GM18858 (cell line): ENCODE data around the gene ZNF562.

Experiments used
- ATAC-seq: cut with Tn5 transposase; IDR thresholded peaks from one replicate; pipeline ENCODE4 v1.9.1; 2021; ENCODE audit not compliant: unreplicated experiment

ZNF562 gene

GRCh38 chr19:9645472-9645871, 29.4 kb downstream of the ZNF562 start:
- ATAC-seq = no peak

- no peak for ATAC-seq
These were observed 30.4 kb downstream of the ZNF562 start for GRCh38 chr19:9644472-9644871.

DNA sequence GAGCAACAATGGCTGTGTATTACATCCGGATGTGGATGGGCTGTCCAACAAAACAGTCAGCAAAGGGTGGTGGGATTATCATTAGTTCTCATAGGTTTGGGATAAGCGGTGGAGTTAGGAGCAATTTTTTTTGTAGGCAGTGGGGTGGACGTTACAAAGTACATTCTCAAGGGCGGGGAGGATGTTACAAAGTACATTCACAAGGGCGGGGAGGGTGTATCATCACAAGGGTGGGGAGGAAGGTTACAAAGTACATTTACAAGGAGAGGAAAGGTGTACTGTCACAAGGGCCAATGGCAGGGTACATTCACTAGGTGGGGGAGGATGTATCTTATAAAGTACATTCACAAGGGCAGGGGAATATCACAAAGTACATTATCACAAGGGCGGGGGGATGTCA, 33.1 kb downstream of the ZNF562 start:
- no peak for ATAC-seq

GRCh38 chr19:9640956-9641355, 33.9 kb downstream of the ZNF562 start:
- no peak for ATAC-seq

GRCh38 chr19:9636018-9636417, 38.9 kb downstream of the ZNF562 start:
- ATAC-seq = no peak

DNA sequence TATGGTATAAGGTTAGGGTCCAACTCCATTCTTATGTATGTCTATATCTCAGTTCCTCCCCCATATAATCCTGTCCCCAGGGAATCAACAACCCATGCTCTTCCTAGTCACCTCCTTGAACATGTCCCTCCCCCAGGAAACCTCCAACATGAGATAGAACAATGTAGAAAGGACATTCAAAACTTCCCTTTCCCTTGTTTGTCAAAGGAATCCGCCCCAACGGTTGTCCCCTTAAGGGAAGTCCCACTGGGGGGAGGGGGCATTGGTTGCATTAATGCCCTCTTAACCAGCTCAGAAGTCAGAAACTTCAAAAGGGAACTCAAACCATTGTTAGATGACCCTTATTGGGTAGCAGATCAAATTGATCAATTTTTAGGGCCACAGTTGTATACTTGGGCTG, 47.0 kb downstream of the ZNF562 start:
- ATAC-seq = no peak

DNA sequence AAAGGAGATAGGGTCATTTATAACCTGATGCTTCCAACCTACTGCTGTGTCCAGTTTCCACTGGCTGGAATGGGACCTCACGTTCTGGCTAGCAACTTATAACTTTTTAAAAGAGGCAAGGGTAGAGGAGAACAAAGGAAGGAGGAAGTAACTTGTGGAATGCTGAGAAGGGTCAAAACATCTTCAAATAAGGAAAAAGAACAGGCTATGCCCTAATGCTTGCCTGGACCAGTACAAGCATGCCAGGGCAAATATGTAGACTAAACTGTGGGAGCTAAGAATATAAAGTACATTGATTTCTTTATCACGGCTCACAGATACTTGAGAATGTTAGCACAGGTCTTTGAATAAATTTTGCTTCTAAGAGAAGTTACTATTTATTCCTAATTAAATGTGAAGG, 52.4 kb downstream of the ZNF562 start:
- ATAC-seq = no peak

- ATAC-seq = no peak
These were observed 53.5 kb downstream of the ZNF562 start, which contains the start of gene ZNF561 for GRCh38 chr19:9621156-9622037. Gene ZNF561 (minus strand): TSS chr19:9621232. CDS start chr19:9619456, 1,776 bp downstream.

- ATAC-seq = no peak
These were observed 54.1 kb downstream of the ZNF562 start for GRCh38 chr19:9620842-9621155.

DNA sequence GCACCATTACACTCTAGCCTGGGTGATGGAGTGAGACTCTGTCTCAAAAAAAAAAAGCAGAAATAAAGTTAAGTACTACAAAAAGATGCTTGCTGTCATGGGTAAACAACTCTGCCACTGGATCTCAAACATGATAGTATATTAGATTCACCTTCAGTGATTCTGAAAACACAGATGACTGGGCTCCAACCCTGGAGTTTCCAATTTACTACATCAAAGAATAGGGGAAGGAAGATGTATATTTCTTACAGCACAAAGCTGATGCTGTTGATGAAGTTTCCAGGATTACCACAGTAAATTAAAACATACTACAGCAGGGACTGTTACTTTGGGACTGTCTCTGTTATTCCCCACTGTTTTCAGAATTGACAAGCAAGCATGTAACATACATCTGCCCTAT, 59.1 kb downstream of the ZNF562 start:
- ATAC-seq = no peak

DNA sequence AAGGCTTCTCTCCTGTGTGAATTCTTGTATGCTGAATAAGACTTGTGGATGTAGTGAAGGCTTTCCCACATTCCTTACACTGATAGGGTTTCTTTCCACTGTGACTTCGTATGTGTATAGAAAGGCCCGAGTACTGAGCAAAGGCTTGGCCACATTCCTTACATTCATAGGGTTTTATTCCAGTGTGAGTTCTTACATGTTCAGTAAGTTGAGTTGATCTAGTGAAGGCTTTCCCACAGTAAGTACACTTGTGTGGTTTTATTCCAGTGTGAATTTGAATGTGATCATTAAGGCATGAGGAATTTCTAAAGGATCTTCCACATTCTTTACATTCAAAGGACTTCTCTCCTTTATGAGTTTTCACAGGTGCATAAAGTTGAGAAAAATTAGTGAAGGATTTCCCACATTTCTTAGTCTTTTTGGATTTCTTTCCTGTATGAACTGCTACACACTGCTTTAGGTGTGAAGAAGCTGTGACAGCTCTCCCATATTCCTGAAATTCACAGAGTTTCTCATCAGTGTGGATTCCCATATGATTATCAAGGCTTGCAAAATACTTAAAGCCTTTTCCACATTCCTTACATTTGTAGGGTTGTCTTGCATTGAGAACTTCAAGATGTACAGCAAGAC, 64.3 kb downstream of the ZNF562 start:
- no peak for ATAC-seq

GRCh38 chr19:9608912-9609311, 66.0 kb downstream of the ZNF562 start:
- ATAC-seq = no peak

DNA sequence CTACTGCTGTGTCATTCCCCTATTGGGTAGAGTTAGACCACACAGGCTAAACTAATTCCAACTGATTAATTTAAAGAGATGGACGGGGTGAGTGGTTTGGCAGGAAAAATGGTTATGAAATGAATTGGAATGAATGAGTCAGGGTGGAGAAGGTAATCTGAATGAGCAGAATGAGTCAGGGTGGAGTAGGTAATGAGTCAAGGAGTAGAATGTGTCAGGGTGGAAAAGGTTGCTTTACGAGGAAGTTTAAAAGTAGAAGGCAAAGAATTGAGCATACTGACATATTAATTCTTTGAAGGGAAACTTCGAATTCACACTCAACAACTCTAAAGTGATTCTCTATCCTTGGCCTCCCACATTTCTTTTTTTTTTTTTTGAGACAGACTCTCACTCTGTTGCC, 77.9 kb downstream of the ZNF562 start:
- no peak for ATAC-seq
